ENCODE measurements around the gene MIA2.
"Not testable (repeated sequence)": the region's sequence is repeated elsewhere in the genome, so short reads cannot be mapped to it uniquely, and the experiment has no call there.

The MIA2 gene

DNA sequence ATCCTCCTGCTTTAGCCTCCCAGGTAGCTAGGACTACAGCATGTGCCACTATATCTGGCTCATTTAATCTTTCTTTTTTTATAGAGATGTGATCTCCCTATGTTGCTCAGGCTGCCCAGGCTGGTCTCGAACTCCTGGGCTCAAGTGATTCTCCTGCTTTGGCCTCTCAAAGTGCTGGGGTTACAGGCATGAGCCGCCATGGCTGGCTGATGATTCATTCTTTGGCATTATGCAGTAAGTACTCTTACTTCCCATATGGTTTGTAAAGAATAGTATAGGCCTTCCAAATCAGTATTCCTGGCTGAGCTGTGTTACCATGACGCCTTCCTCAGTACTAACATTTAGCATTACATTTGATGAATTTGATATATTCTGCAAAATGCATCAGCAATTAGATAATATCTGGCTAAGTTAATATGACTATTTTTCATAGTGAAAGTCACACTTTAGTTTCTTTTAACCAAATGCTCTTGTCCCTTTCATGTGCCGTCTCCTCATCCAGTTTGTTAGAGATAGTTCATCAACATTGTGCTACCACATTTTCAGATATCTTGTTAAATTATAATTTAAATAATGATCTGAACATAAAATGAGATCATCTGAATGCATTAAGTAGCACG is 3.2 kb upstream of the MIA2 start:
- DNase-seq (peak; percentile 30), ATAC-seq (no peak)

DNA sequence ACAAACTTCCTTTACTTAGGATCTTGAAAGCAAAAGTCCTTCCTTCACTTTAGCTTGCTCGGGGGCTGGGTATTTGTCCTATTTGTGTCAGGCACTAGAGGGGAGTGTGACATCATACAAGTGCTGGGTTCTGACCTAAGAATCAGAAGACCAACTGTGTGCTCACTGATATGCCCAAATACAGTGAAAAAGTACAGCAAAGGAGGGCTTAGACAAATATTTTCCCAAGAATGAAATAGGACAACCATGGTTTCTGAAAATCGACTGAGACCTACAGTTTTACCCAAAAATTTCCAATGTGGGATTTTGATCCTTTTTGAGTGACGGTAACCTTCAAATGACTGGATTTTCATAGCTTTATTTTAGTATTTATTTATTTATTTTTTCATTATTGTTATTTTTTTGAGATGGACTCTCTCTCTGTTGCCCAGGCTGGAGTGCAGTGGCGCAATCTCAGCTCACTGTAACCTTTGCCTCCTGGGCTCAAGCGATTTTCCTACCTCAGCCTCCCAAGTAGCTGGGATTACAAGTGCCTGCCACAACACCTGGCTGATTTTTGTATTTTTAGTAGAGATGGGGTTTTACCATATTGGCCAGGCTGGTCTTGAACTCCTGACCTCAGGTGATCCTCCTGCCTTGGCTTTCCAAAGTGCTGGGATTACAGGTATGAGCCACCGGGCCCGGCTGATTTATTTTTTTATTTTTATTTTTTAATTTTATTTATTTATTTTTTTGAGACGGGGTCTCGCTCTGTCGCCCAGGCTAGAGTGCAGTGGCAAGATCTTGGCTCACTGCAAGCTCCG is 1.8 kb upstream of the MIA2 start:
- peak; percentile 45 for DNase-seq
- not testable (repeated sequence) for ATAC-seq

DNA sequence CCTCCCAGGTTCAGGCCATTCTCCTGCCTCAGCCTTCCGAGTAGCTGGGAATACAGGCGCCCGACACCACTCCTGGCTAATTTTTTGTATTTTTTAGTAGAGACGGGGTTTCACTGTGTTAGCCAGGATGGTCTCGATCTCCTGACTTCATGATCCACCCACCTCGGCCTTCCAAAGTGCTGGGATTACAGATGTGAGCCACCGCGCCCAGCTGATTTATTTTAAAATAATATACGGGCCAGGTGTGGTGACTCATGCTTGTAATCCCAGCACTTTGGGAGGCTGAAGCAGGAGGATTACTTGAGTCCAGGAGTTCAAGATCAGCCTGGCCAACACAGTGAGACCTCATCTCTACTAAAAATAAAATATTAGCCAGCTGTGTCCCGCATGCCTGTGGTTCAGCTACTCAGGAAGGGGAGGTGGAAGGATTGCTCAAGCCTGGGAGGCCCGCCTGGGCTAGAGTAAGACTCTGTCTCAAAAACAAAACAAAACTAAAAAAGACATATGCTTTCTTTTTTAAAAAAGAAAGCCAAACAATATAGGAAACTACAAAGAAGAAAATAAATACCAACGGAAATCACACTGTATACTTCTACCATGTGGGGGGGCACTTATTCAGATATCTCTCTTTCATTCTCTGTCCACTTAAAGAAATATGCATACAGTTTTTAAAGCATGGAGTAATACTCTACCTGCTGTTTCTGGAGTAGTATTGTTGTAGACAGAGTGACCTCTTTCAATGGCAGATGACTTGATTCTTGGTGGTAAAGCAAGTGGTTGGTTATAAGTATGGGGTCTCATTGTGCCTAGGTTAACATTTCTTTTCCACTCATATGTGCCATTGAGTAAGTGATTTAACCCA is 930 bp upstream of the MIA2 start:
- no peak for DNase-seq

DNA sequence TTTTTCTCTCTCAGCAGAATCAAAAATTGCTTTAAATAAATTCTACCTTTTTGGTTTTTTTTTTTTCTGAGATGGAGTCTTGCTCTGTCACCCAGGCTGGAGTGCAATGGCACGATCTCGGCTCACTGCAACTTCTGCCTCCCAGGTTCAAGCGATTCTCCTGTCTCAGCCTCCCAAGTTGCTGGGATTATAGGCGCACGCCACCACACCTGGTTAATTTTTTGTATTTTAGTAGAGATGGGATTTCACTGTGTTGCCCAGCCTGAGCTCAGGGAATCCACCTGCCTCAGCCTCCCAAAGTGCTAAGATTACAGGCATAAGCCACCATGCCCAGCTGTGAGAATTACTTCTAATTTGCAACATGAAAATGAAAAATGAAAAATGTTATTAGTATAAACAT is 1.3 kb downstream of the MIA2 start:
- not testable (repeated sequence) for DNase-seq, ATAC-seq

More for the DNA sequence above, 930 bp upstream of the MIA2 start:
- no peak for ATAC-seq

DNA sequence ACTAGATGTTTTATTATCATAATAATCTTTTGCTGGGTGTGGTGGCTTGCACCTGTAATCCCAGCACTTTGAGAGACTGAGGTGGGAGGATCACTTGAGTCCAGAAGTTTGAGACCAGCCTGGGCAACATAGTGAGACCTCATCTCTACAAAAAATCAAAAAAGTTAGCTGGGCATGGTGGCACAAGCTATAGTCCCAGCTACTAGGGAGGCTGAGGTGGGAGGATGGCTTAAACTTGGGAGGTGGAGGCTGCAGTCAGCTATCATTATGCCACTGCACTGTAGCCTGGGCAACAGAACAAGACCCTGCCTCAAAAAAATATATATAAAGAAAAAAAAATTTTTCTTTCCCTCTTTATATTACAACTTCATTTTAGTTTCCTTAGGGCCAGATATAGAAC is 1.8 kb downstream of the MIA2 start:
- DNase-seq, ATAC-seq: not testable (repeated sequence)

GRCh38 chr14:39240769-39241168 is 7.1 kb downstream of the MIA2 start:
- no peak for DNase-seq
- ATAC-seq: no peak

DNA sequence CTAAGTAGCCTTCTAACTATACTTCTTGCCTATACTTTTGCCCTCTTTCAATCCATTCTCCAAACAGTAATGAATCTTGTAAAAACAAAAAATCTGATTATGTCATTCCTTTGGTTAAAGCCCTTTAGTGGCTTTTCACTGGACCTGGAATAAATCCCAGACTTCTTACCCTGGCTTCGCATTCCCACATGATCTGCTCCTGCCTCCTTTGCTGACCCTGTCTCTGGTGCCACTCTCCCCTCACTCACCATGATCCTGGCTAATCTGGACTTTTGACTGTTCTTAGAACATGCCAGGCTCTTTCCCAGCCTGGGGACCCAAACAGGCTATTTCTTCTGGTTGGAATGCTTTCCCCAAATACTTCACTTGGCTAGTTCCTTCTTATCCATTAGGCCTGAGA is 7.9 kb downstream of the MIA2 start:
- DNase-seq (no peak), ATAC-seq (no peak)

- ATAC-seq: no peak
Observed at GRCh38 chr14:39243831-39244230, 10.1 kb downstream of the MIA2 start.

DNA sequence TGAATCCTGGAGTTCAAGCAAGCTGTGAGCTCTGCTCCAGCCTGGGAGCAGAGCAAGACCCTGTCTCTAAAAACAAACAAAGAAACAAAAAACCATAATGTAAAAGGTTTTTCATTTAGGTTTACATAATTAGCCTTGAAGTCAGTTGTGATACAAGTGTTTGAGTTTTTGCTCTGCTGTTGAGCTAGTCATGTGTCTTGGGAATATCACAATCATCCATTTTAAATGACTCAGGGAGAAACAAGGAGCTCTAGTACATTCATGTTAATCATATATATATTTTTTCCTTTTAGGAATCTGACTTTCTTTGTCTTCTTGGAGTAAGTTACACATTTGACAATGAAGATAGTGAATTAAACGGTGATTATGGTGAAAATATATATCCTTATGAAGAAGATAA is 12.9 kb downstream of the MIA2 start:
- no peak for DNase-seq
- ATAC-seq: no peak

More at GRCh38 chr14:39243831-39244230, 10.1 kb downstream of the MIA2 start:
- no peak for DNase-seq

- ATAC-seq (no peak), DNase-seq (no peak)
Observed at GRCh38 chr14:39247256-39247655, 13.5 kb downstream of the MIA2 start.

GRCh38 chr14:39251547-39251946 is 17.8 kb downstream of the MIA2 start:
- ATAC-seq: no peak
- DNase-seq: no peak

DNA sequence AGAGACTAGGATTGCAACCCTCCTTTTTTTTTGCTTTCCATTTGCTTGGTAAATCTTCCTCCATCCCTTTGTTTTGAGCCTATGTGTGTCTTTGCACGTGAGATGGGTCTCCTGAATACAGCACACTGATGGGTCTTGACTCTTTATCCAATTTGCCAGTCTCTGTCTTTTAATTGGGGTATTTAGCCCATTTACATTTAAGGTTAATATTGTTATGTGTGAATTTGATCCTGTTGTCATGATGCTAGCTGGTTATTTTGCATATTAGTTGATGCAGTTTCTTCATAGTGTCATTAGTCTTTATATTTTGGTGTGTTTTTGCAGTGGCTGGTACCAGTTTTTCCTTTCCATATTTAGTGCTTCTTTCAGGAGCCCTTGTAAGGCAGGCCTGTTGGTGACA is 23.7 kb downstream of the MIA2 start:
- DNase-seq, ATAC-seq: not testable (repeated sequence)

DNA sequence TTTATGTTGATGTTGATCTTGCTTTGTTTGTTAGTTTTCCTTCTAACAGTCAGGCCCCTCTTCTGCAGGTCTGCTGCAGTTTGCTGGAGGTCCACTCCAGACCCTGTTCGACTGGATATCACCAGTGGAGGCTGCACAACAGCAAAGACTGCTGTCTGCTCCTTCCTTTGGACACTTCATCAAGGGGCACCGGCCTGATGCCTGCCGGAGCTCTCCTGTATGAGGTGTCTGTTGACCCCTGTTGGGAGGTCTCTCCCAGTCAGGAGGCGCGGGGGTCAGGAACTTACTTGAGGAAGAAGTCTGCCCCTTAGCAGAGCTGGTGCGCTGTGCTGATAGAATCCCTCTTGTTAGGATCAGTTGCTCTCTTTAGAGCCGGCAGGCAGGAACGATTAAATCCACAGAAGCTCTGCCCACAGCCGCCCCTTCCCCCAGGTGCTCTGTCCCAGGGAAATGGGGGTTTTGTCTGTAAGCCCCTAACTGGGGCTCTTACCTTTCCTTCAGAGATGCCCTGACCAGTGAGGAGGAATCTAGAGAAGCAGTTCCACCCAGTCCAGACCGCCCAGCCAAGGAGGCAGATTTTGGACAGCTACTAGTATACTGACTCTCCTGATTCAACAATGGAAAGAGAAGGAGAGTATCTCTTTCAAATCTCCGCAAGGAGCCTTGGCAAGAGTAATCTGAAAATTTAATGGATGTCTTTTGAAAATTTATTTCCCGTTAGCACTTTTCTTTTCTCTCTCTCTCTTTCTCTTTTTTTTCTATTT is 25.2 kb downstream of the MIA2 start:
- no peak for DNase-seq
- no peak for ATAC-seq

DNA sequence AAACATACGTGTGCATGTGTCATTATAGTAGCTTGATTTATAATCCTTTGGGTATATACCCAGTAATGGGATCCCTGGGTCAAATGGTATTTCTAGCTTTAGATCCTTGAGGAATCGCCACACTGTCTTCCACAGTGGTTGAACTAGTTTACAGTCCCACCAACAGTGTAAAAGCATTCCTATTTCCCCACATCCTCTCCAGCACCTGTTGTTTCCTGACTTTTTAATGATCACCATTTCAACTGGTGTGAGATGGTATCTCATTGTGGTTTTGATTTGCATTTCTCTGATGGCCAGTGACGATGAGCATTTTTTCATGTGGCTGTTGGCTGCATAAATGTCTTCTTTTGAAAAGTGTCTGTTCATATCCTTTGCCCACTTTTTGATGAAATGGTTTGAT is 26.4 kb downstream of the MIA2 start:
- DNase-seq, ATAC-seq: not testable (repeated sequence)

DNA sequence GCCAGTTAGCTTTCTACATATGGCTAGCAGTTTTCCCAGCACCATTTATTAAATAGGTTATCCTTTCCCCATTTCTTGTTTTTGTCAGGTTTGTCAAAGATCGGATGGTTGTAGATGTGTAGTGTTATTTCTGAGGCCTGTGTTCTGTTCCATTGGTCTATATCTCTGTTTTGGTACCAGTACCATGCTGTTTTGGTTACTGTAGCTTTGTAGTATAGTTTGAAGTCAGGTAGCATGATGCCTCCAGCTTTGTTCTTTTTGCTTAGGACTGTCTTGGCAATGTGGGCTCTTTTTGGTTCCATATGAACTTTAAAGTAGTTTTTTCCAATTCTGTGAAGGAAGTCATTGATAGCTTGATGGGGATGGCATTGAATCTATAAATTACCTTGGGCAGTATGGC is 28.5 kb downstream of the MIA2 start:
- DNase-seq, ATAC-seq: not testable (repeated sequence)

DNA sequence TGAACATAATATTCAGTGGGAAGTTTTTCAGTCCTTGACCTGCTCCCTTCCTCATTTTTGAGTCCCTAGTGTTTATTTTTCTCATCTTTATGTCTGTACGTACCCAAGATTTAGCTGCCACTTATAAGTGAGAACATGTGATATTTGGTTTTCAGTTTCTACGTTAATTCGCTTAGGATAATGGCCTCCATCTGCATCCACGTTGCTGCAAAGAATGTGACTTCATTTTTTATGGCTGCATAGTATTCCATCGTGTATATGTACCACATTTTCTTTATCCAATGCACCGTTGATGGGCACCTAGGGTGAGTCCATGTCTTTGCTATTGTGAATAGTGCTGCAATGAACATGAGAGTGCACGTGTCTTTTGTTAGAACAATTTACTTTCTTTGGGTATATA is 30.3 kb downstream of the MIA2 start:
- ATAC-seq (no peak), DNase-seq (no peak)

- DNase-seq (no peak), ATAC-seq (no peak)
Observed at GRCh38 chr14:39264558-39264957, 30.8 kb downstream of the MIA2 start.

DNA sequence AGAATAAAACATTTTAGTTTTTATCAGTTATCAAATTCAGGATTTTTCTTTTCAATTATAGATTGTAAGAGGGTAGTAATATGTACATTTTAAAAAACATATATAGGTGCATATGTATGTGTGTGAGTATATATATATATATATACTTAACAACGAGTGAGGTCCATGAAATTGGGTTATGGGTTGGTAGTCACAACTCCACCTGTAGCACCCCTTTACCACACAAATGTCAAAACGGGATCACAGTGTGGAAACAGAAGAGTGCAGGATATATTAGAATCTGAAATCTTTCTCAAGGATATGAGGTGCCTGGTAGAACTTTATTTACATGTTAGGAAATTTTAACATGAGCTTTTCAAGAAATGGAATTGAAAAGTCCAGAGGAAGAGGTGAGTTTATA is 31.3 kb downstream of the MIA2 start:
- DNase-seq: no peak
- no peak for ATAC-seq

DNA sequence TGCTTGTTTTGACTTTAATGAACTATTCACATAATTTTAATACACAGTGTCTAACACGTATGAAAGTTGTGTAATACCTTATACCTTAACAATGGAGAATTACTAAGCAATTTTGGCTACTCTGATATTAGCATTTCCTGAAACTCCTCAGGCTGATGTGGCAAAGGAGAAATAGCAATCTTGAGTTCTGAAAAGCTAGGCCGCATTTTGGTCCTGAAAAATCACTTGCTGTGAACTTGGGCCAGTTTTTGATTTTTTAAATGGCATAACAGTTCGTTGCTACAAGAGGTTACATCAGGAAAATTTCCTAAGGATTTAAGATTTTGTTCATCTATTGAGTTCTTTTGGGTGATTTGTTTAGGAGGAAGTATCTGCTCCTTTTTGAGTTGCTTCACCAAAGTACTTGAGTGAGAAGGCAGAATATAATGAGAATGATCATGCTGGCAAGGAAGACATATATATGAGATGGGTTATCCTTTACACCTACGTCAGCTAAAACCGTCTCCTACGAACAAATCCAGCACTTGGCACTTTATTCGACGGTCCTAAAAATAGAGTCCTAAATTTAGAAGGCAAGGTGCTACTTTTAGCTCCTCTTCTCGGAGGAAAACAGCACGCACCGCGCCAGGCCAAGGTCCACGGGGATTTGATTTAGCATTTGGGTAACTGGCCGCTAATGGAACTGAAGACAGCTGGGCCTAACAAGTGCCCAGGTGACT is 32.2 kb downstream of the MIA2 start:
- no peak for DNase-seq
- ATAC-seq: no peak

DNA sequence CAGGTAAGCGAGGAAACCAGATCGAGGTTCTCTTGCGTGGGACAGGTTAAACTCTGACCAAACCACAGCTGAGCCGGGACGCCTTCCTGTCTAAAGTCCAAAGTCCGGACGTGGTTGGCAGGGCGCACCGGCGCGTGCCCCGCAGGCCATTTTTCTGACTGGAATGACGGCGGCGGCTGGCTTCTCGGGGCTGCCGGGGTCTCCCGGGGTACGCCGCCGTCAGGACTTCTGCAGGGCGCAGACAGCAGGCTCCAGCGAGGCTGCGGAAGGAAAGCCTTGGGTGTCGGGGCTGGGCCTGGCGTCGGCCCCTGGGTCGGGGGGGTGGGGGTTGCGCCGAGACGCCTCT is 32.8 kb downstream of the MIA2 start:
- ATAC-seq: peak; percentile 2
- DNase-seq: no peak

GRCh38 chr14:39266871-39267607 is 33.3 kb downstream of the MIA2 start:
- ATAC-seq: peak; percentile 81
- peak; percentile 80 for DNase-seq
